Activated naive CD8-positive, alpha-beta T cell (primary cell): ENCODE data around the gene OR10K1.
"Not testable (repeated sequence)": the region's sequence is repeated elsewhere in the genome, so short reads cannot be mapped to it uniquely, and the experiment has no call there.

Source experiments
- H3K27ac Mint-ChIP-seq: one replicate; pipeline ENCODE4 v1.8.0; 2021; ENCODE audit warnings: mixed read lengths
- H3K27me3 Mint-ChIP-seq: one replicate; pipeline ENCODE4 v1.8.0; 2021; ENCODE audit warnings: mixed read lengths
- H3K36me3 Mint-ChIP-seq: one replicate; pipeline ENCODE4 v1.8.0; 2021; ENCODE audit warnings: mixed read lengths
- H3K4me1 Mint-ChIP-seq: one replicate; pipeline ENCODE4 v1.8.0; 2021; ENCODE audit warnings: low read depth, mixed read lengths
- H3K4me3 Mint-ChIP-seq: one replicate; pipeline ENCODE4 v1.8.0; 2021; ENCODE audit warnings: mild to moderate bottlenecking, mixed read lengths
- H3K9me3 Mint-ChIP-seq: one replicate; pipeline ENCODE4 v1.8.0; 2021; ENCODE audit warnings: low read depth, mixed read lengths

Gene OR10K1

GRCh38 chr1:158461534-158461933, at the start of gene OR10K1:
OR10K1 (plus strand) TSS chr1:158461834; CDS start chr1:158465562, 3,728 bp downstream.
- Mint-ChIP-seq H3K4me1 (no peaks in the 10 kb centered on the region), H3K9me3 (no peaks in the 10 kb centered on the region), H3K27ac (no peak within 1 kb of the TSS), H3K36me3 (no peaks in the 10 kb centered on the region), H3K4me3 (no peak within 1 kb of the TSS), H3K27me3 (no peaks in the 10 kb centered on the region)

- Mint-ChIP-seq H3K27ac (no peak overlapping the region), H3K4me1 (no peaks in the 10 kb centered on the region), H3K9me3 (no peaks in the 10 kb centered on the region), H3K36me3 (no peaks in the 10 kb centered on the region), H3K27me3 (peaks cover 2% of the 10 kb centered on the region), H3K4me3 (no peak overlapping the region)
These were observed 46.8 kb upstream of the OR10K1 start for GRCh38 chr1:158414651-158415345.

- H3K27ac Mint-ChIP-seq: no peak overlapping the region
These were observed 44.0 kb upstream of the OR10K1 start for GRCh38 chr1:158417586-158417985.

GRCh38 chr1:158422212-158422611, 39.4 kb upstream of the OR10K1 start:
- H3K9me3 Mint-ChIP-seq: no peaks in the 10 kb centered on the region
- no peak overlapping the region for H3K27ac Mint-ChIP-seq
- peaks cover 2% of the 10 kb centered on the region for H3K27me3 Mint-ChIP-seq
- no peak overlapping the region for H3K4me3 Mint-ChIP-seq
- H3K36me3 Mint-ChIP-seq: no peaks in the 10 kb centered on the region
- H3K4me1 Mint-ChIP-seq: no peaks in the 10 kb centered on the region

More at GRCh38 chr1:158417586-158417985, 44.0 kb upstream of the OR10K1 start:
- no peaks in the 10 kb centered on the region for H3K4me1 Mint-ChIP-seq
- no peaks in the 10 kb centered on the region for H3K9me3 Mint-ChIP-seq
- H3K36me3 Mint-ChIP-seq: no peaks in the 10 kb centered on the region
- H3K27me3 Mint-ChIP-seq: peaks cover 2% of the 10 kb centered on the region
- H3K4me3 Mint-ChIP-seq: no peak overlapping the region

- Mint-ChIP-seq H3K36me3 (peaks cover 2% of the 10 kb centered on the region), H3K27ac (no peak overlapping the region), H3K9me3 (no peaks in the 10 kb centered on the region), H3K27me3 (peaks cover 2% of the 10 kb centered on the region), H3K4me1 (no peaks in the 10 kb centered on the region), H3K4me3 (no peak overlapping the region)
These were observed 36.6 kb upstream of the OR10K1 start for GRCh38 chr1:158425027-158425426.

GRCh38 chr1:158426137-158426536, 35.5 kb upstream of the OR10K1 start, which contains the start of gene OR10K2:
OR10K2 (minus strand) TSS chr1:158426237; CDS start chr1:158420866, 5,371 bp downstream.
- Mint-ChIP-seq H3K27me3 (peaks cover 2% of the 10 kb centered on the region), H3K9me3 (no peaks in the 10 kb centered on the region), H3K4me1 (no peaks in the 10 kb centered on the region), H3K36me3 (peaks cover 2% of the 10 kb centered on the region), H3K4me3 (no peak within 1 kb of the TSS), H3K27ac (no peak within 1 kb of the TSS)

- H3K27me3 Mint-ChIP-seq: peaks cover 14% of the 10 kb centered on the region
- not testable (repeated sequence) for H3K4me3 Mint-ChIP-seq, H3K4me1 Mint-ChIP-seq, H3K27ac Mint-ChIP-seq, H3K9me3 Mint-ChIP-seq, H3K36me3 Mint-ChIP-seq
These were observed 31.5 kb upstream of the OR10K1 start for GRCh38 chr1:158430163-158430562.

GRCh38 chr1:158434741-158435140, 26.9 kb upstream of the OR10K1 start:
- peaks cover 15% of the 10 kb centered on the region for H3K27me3 Mint-ChIP-seq
- no peak overlapping the region for H3K27ac Mint-ChIP-seq
- H3K36me3 Mint-ChIP-seq: no peaks in the 10 kb centered on the region
- no peaks in the 10 kb centered on the region for H3K9me3 Mint-ChIP-seq
- H3K4me1 Mint-ChIP-seq: no peaks in the 10 kb centered on the region
- no peak overlapping the region for H3K4me3 Mint-ChIP-seq

- Mint-ChIP-seq H3K27me3 (peaks cover 9% of the 10 kb centered on the region), H3K27ac (no peak overlapping the region), H3K36me3 (no peaks in the 10 kb centered on the region), H3K9me3 (no peaks in the 10 kb centered on the region), H3K4me1 (no peaks in the 10 kb centered on the region), H3K4me3 (no peak overlapping the region)
These were observed 16.3 kb upstream of the OR10K1 start for GRCh38 chr1:158445376-158445775.

GRCh38 chr1:158454537-158454936, 7.1 kb upstream of the OR10K1 start:
- H3K4me1 Mint-ChIP-seq: no peaks in the 10 kb centered on the region
- H3K27ac Mint-ChIP-seq: no peak overlapping the region
- no peaks in the 10 kb centered on the region for H3K36me3 Mint-ChIP-seq
- H3K9me3 Mint-ChIP-seq: no peaks in the 10 kb centered on the region
- H3K4me3 Mint-ChIP-seq: no peak overlapping the region
- peaks cover 5% of the 10 kb centered on the region for H3K27me3 Mint-ChIP-seq

GRCh38 chr1:158457246-158457645, 4.4 kb upstream of the OR10K1 start:
- Mint-ChIP-seq H3K36me3 (no peaks in the 10 kb centered on the region), H3K27me3 (peaks cover 5% of the 10 kb centered on the region), H3K4me3 (no peak overlapping the region), H3K4me1 (no peaks in the 10 kb centered on the region), H3K9me3 (no peaks in the 10 kb centered on the region), H3K27ac (no peak overlapping the region)

- no peak overlapping the region for H3K4me3 Mint-ChIP-seq
- H3K27me3 Mint-ChIP-seq: peaks cover 5% of the 10 kb centered on the region
- H3K4me1 Mint-ChIP-seq: no peaks in the 10 kb centered on the region
- H3K36me3 Mint-ChIP-seq: no peaks in the 10 kb centered on the region
- H3K27ac Mint-ChIP-seq: no peak overlapping the region
- no peaks in the 10 kb centered on the region for H3K9me3 Mint-ChIP-seq
These were observed 3.4 kb upstream of the OR10K1 start for GRCh38 chr1:158458263-158458662.

- Mint-ChIP-seq H3K27me3 (peaks cover 10% of the 10 kb centered on the region), H3K4me1 (no peaks in the 10 kb centered on the region), H3K9me3 (no peaks in the 10 kb centered on the region), H3K27ac (no peak within 1 kb of the TSS), H3K36me3 (no peaks in the 10 kb centered on the region), H3K4me3 (no peak within 1 kb of the TSS)
These were observed 10.3 kb downstream of the OR10K1 start, which contains the start of gene OR10R2 for GRCh38 chr1:158471920-158472319. OR10R2 (plus strand) TSS chr1:158472220; CDS start chr1:158472326, 106 bp downstream.

- H3K4me1 Mint-ChIP-seq: no peaks in the 10 kb centered on the region
- H3K36me3 Mint-ChIP-seq: no peaks in the 10 kb centered on the region
- H3K4me3 Mint-ChIP-seq: no peak overlapping the region
- peaks cover 1% of the 10 kb centered on the region for H3K27me3 Mint-ChIP-seq
- H3K27ac Mint-ChIP-seq: no peak overlapping the region
- H3K9me3 Mint-ChIP-seq: no peaks in the 10 kb centered on the region
These were observed 23.8 kb downstream of the OR10K1 start for GRCh38 chr1:158485455-158485854.

- Mint-ChIP-seq H3K27me3 (peaks cover 1% of the 10 kb centered on the region), H3K4me1 (no peaks in the 10 kb centered on the region), H3K4me3 (no peak overlapping the region), H3K27ac (no peak overlapping the region), H3K36me3 (no peaks in the 10 kb centered on the region), H3K9me3 (no peaks in the 10 kb centered on the region)
These were observed 29.7 kb downstream of the OR10K1 start for GRCh38 chr1:158491316-158491715.

- H3K4me1 Mint-ChIP-seq: no peaks in the 10 kb centered on the region
- H3K4me3 Mint-ChIP-seq: no peak overlapping the region
- no peaks in the 10 kb centered on the region for H3K36me3 Mint-ChIP-seq
- H3K27ac Mint-ChIP-seq: no peak overlapping the region
- H3K27me3 Mint-ChIP-seq: peaks cover 1% of the 10 kb centered on the region
- no peaks in the 10 kb centered on the region for H3K9me3 Mint-ChIP-seq
These were observed 31.4 kb downstream of the OR10K1 start for GRCh38 chr1:158493054-158493453.
